ENCODE results near the gene ZNF320. TPM values are rescaled to one million over a fixed set of nuclear protein-coding genes. Genes with fewer than 3 reads are reported as not detected.

Gene ZNF320
- polyA plus RNA-seq, 3 donors, result 1.6 to 4.4 (median 3.4) TPM

- 100% methylated on average over 1 of the region's 15 CpGs for WGBS (ENCODE audit: insufficient coverage)
- Mint-ChIP-seq H3K27me3 (ENCODE audit: low read depth in 3 of 3) (peaks cover 0 to 6% (median 2%) of the 10 kb centered on the region in 3 donors), H3K4me1 (peaks cover 13% of the 10 kb centered on the region), H3K27ac (peak overlapping the region in 2 of 7 donors; percentile 94 to 96), H3K4me3 (peak overlapping the region in 1 of 2 donors; percentile 91), H3K36me3 (peaks cover 7 to 23% of the 10 kb centered on the region in 2 donors), H3K9me3 (peaks cover 0 to 36% (median 17%) of the 10 kb centered on the region in 7 donors)
- peaks cover 5 to 8% of the 10 kb centered on the region in 2 donors for H3K36me3 ChIP-seq (replicated peaks in 1 of 2; ENCODE audit: control insufficient read depth in 1 of 2, insufficient read depth in 2 of 2, low read length in 2 of 2)
- no peaks in the 10 kb centered on the region for H4K20me1 ChIP-seq (ENCODE audit: insufficient read depth, low read length)
- peak overlapping the region in 1 of 2 donors; percentile 96 for H3K27ac ChIP-seq (ENCODE audit: low read depth in 1 of 2, low read length in 2 of 2)
- intact Hi-C loops (cut with micrococcal nuclease), result no loop called here
- peak overlapping the region in 2 of 3 experiments; percentile 93 to 94 for H3K4me3 ChIP-seq (replicated peaks in 1 of 3; ENCODE audit: low read depth in 2 of 3, low read length in 3 of 3)
- peaks cover 13 to 20% of the 10 kb centered on the region in 2 donors for H3K4me1 ChIP-seq (ENCODE audit: control insufficient read depth in 1 of 2, insufficient read depth in 2 of 2, low read length in 2 of 2)
- peaks cover 11% of the 10 kb centered on the region for H3K79me2 ChIP-seq (ENCODE audit: insufficient read depth, low read length)
- TF ChIP-seq, protein P1, sequence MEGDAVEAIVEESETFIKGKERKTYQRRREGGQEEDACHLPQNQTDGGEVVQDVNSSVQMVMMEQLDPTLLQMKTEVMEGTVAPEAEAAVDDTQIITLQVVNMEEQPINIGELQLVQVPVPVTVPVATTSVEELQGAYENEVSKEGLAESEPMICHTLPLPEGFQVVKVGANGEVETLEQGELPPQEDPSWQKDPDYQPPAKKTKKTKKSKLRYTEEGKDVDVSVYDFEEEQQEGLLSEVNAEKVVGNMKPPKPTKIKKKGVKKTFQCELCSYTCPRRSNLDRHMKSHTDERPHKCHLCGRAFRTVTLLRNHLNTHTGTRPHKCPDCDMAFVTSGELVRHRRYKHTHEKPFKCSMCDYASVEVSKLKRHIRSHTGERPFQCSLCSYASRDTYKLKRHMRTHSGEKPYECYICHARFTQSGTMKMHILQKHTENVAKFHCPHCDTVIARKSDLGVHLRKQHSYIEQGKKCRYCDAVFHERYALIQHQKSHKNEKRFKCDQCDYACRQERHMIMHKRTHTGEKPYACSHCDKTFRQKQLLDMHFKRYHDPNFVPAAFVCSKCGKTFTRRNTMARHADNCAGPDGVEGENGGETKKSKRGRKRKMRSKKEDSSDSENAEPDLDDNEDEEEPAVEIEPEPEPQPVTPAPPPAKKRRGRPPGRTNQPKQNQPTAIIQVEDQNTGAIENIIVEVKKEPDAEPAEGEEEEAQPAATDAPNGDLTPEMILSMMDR (IDR thresholded peaks at IDR 0.05), result no peak
- peaks cover 0 to 5% of the 10 kb centered on the region in 2 donors for H3K9me3 ChIP-seq (replicated peaks in 1 of 2; ENCODE audit: control insufficient read depth in 1 of 2, insufficient read depth in 1 of 2, low read length in 2 of 2)
- peak overlapping the region; percentile 87 for H3K9ac ChIP-seq (ENCODE audit: insufficient read depth, low read length, poor library complexity, severe bottlenecking)
- peak overlapping the region; percentile 88 for H3K4me2 ChIP-seq (replicated peaks; ENCODE audit: extremely low read depth, low read length, poor library complexity, severe bottlenecking)
- peak overlapping the region; percentile 93 for H2AFZ ChIP-seq (ENCODE audit: insufficient read depth, low read depth, low read length, poor library complexity, severe bottlenecking)
- H3K27me3 ChIP-seq (ENCODE audit: control insufficient read depth in 2 of 2, insufficient read depth in 2 of 2, low read length in 2 of 2), result no peaks in the 10 kb centered on the region
- DNase-seq, result no peak
These were observed 666 bp upstream of the ZNF320 start for GRCh38 chr19:52898101-52898500.

DNA sequence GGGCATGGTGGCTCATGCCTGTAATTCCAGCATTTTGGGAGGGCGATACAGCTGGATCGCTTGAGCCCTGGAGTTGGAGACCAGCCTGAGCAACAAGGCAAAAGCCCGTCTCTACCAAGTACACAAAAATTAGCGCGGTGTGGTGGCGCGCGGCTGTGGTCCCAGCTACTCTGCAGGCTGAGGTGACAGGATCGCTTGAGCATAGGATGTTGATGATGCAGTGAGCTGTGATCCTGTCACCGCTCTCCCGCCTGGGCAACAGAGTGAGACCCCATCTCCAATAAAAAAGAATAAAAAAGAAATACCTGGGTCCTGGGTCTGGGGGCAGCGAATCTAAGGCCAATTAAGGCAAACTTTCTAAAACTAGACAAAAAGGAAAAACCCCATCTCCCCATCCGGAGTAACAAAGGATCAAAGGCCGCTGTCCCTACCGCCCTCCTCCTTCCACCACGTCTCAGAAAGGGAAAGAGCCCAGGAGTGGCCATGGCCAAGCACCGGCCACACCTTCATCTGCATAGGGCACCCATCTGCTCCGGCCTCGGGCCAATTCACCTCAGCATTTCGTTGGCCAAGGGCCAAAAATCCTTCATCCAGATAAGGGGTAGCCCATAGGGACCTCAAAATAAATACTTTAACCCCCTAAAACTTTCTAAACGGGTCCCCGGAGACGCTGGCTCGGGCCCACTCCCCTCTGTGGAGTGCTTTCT lies 851 bp downstream of the ZNF320 start:
- peaks cover 17 to 36% of the 10 kb centered on the region in 2 donors for H3K36me3 Mint-ChIP-seq
- TF ChIP-seq, protein P1 (IDR thresholded peaks at IDR 0.05), result no peak

More for the DNA sequence above, 851 bp downstream of the ZNF320 start:
- Histone ChIP-seq H3K27ac (ENCODE audit: low read depth in 1 of 2, low read length in 2 of 2) (peak overlapping the region; percentile 93 to 96), H3K9me3 (replicated peaks in 1 of 2; ENCODE audit: control insufficient read depth in 1 of 2, insufficient read depth in 1 of 2, low read length in 2 of 2) (peaks cover 0 to 5% of the 10 kb centered on the region in 2 donors), H3K4me2 (replicated peaks; ENCODE audit: extremely low read depth, low read length, poor library complexity, severe bottlenecking) (peak overlapping the region; percentile 88), H2AFZ (ENCODE audit: insufficient read depth, low read depth, low read length, poor library complexity, severe bottlenecking) (peak overlapping the region; percentile 93), H3K27me3 (ENCODE audit: control insufficient read depth in 2 of 2, insufficient read depth in 2 of 2, low read length in 2 of 2) (no peaks in the 10 kb centered on the region), H4K20me1 (ENCODE audit: insufficient read depth, low read length) (no peaks in the 10 kb centered on the region), H3K4me1 (ENCODE audit: control insufficient read depth in 1 of 2, insufficient read depth in 2 of 2, low read length in 2 of 2) (peaks cover 13 to 20% of the 10 kb centered on the region in 2 donors), H3K9ac (ENCODE audit: insufficient read depth, low read length, poor library complexity, severe bottlenecking) (peak overlapping the region; percentile 87), H3K4me3 (replicated peaks in 1 of 3; ENCODE audit: low read depth in 2 of 3, low read length in 3 of 3) (peak overlapping the region; percentile 81 to 94 (median 93)), H3K36me3 (replicated peaks in 1 of 2; ENCODE audit: control insufficient read depth in 1 of 2, insufficient read depth in 2 of 2, low read length in 2 of 2) (peaks cover 8% of the 10 kb centered on the region in 2 donors), H3K79me2 (ENCODE audit: insufficient read depth, low read length) (peaks cover 11% of the 10 kb centered on the region)
- H3K4me3 Mint-ChIP-seq, result peak overlapping the region; percentile 91 to 94
- peak overlapping the region in 6 of 7 donors; percentile 84 to 96 (median 93) for H3K27ac Mint-ChIP-seq
- intact Hi-C loops (cut with micrococcal nuclease), result loop anchor here (1.0 to 2.0 kb wide), 4 partner anchors 26 to 206 kb away; partner anchors contain the start of genes ZNF888 (in 2 of the 2) and ZNF160 (in 1 of the 2)
- 23% methylated on average over 11 of the region's 24 CpGs for WGBS (ENCODE audit: insufficient coverage)
- H3K27me3 Mint-ChIP-seq (ENCODE audit: low read depth in 3 of 3), result peaks cover 0 to 9% (median 4%) of the 10 kb centered on the region in 3 donors
- H3K4me1 Mint-ChIP-seq, result peaks cover 13% of the 10 kb centered on the region
- DNase-seq, result peak in 1 of 3 donors; percentile 4
- peaks cover under 1 to 38% (median 18%) of the 10 kb centered on the region in 7 donors for H3K9me3 Mint-ChIP-seq

All from CD14-positive monocyte (primary cell).